C4-2B (cell line): ENCODE data around the gene GALNT12.

Source experiments
- H3K27ac ChIP-seq: fragments of 450-650 bp; 2 replicates; pipeline ENCODE4 v1.5.1; 2017
- ZFX ChIP-seq: fragments of 450-650 bp; IDR thresholded peaks from 2 replicates; pipeline ENCODE4 v1.6.1; 2017
- TF ChIP-seq, protein P1 (sequence below): fragments of 450-650 bp; conservative IDR thresholded peaks from 2 replicates; pipeline ENCODE4 v1.5.1; 2017; ENCODE audit warnings: mild to moderate bottlenecking

The GALNT12 gene

DNA sequence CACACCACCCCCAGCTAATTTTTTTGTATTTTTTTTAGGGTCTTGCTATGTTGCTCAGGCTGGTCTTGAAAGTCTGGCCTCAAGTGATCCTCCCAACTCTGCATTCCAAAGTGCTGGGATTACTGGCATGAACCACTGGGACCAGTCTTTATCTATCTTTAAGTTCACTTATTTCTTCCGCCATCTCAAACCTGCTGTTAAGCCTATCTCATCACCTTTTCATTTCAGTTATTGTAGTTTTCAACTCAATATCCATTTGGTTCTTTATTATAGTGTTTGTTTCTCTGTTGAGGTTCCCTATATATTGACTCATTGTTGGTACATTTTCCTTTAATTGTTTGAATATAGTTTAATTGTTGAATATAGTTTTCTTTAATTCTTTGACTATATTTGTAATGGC is 48.1 kb downstream of the GALNT12 start:
- no peak overlapping the region for H3K27ac ChIP-seq
- TF ChIP-seq, protein P1, sequence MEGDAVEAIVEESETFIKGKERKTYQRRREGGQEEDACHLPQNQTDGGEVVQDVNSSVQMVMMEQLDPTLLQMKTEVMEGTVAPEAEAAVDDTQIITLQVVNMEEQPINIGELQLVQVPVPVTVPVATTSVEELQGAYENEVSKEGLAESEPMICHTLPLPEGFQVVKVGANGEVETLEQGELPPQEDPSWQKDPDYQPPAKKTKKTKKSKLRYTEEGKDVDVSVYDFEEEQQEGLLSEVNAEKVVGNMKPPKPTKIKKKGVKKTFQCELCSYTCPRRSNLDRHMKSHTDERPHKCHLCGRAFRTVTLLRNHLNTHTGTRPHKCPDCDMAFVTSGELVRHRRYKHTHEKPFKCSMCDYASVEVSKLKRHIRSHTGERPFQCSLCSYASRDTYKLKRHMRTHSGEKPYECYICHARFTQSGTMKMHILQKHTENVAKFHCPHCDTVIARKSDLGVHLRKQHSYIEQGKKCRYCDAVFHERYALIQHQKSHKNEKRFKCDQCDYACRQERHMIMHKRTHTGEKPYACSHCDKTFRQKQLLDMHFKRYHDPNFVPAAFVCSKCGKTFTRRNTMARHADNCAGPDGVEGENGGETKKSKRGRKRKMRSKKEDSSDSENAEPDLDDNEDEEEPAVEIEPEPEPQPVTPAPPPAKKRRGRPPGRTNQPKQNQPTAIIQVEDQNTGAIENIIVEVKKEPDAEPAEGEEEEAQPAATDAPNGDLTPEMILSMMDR = no peak
- TF ChIP-seq ZFX = no peak

DNA sequence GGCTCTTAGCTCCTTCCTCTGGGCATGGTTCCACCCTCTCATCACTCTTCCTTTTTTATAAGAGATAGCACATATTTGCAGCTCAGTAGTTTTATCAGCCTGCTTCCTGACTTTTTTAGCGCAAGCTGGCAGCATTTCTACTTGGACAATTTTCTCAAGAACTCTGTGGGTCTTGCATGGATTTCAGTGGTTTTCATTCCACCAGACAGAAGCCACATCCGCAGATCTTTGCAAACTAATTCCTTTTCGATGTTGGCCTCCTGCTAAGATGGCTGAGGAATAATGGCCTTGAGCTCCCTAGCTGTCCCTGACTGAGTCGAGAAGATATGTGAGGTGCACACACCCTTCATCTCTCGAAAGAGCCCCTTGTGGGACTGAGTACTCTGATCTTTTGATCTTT is 49.5 kb downstream of the GALNT12 start:
- no peak for TF ChIP-seq ZFX
- TF ChIP-seq, protein P1 = no peak
- H3K27ac ChIP-seq = no peak overlapping the region

DNA sequence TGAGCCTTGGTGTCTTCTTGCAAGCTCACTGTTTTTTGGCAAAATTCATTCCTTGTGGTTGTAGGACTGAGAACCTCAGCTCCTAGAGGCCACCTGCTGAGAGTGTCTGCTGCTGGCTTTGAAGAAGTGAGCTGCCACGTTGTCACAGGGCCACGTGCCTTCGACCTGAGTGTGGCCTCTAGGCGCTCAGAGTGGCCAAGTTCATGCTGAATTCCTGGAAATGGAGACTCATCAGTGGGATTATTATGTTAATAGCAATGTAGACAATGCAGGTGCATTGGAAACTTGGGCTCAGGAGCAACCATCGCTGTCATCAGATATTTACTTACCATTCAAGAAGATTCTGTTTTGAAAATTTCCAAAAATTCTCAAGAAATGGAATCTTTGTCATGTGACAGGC is 52.5 kb downstream of the GALNT12 start:
- TF ChIP-seq, protein P1 = no peak
- TF ChIP-seq ZFX = no peak
- H3K27ac ChIP-seq = no peak overlapping the region

- no peak overlapping the region for H3K27ac ChIP-seq
- TF ChIP-seq, protein P1 = no peak
- no peak for TF ChIP-seq ZFX
Measured at GRCh38 chr9:98860871-98861293, 53.4 kb downstream of the GALNT12 start.

DNA sequence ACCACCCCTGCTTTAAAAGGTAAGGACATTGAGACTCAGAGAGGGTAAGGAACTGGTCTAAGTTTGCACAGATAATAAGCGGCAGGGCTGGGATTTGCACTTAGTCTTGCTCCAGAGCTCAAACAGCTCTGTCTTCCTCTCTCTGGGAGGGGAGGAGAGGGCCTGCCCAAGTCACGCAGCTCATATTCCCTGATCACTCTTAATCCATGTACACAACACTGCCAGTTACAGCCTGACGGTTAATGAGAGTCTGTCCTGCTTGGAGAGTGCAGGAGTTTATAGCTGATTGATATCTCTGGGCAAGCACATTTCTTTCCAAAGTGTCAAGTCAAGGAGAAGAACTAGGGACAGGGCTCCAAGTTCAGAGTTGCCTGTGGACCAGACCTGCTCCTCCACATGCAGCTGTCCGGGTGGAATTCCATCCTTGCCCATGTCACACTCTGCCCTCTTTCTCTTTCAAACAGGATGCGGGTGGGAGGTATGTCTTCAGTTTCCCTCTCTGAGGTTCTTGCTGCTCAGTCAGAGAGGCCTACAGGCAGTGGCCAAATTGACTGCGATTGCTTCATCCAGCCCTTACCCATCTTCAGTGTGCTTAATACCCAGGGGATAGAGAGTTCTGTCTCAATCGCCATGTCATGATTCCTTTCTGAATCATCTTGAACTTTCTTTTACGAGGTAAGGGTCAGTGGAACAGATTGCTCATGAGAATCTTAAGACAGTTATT is 54.5 kb downstream of the GALNT12 start:
- TF ChIP-seq ZFX = no peak
- TF ChIP-seq, protein P1 = no peak
- H3K27ac ChIP-seq = no peak overlapping the region

GRCh38 chr9:98862936-98863335 is 55.5 kb downstream of the GALNT12 start:
- no peak for TF ChIP-seq ZFX
- TF ChIP-seq, protein P1 = no peak
- no peak overlapping the region for H3K27ac ChIP-seq

DNA sequence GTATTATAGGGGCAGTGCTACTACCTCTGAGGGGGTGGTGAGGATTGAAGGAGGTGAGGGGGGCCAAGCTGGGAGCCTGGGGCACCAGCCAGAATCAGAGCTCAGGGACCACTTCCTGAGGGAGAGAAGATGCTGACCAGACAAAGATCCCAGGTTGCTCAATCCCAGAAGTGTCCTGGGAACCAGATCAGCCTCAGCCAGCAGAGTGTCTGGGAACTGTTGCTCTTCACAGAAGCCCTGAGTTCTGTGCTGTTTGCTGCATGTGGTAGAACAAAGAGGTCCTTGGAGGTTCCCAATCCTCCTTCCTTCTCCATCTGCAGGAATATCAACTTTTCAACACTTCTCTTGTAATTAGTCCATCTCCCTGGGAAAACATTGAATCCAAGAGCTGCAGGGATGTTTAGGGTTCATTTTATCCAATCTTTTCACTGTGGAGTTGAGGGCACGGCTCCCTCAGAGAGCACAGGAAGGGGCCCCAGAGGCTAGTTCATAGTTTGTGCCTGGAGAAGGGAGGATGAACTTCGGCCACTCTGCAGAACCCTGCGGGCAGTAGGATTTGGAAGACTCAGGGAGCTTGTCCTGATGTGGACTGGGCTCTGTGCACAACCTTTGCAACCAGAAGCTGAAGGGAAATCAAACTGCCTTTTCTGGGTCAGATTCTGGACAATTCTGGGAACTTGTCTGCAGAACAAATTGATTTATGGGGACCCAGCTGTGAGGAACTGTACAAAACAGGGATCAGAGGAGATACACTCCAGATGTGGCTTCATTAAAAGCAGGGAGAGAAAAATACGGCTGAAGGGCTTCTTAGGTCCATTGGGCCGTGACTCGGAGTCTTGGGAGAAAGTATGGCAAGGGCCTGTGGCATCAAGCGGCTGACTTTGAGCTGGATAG is 57.1 kb downstream of the GALNT12 start:
- no peak for TF ChIP-seq ZFX
- TF ChIP-seq, protein P1 = no peak
- no peak overlapping the region for H3K27ac ChIP-seq
